Measurements from ENCODE around the gene PPP1R11.

Gene PPP1R11

DNA sequence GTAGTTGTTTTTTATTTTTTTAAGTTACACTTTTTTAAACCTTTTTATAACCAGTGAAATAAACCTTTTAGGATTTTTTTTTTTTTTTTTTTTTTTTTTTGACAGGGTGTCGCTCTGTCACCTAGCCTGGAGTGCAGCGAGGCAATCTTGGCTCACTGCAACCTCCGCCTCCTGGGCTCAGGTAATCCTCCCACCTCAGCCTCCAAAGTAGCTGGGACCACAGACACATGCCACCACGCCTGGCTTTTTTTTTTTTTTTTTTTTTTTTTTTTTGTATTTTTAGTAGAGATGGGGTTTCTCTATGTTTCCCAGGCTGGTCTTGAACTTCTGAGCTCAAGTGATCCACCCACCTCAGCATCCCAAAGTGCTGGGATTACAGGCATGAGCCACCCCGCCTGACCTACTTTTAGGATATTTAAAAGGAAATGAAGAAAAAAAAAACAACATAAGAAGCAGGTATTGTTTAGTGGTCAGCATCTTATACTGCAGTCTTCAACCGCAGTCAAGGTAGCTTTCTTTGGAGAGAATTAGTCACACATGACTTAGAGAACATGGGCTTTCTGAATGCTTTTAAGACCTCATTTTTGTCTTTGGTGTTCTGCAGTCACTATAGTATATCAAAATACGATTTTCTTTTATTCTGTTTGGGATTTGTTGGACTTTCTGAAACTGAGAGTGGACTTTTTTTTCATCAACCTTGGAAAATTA is 4.4 kb upstream of the PPP1R11 start:
- DNase-seq, result no peak

DNA sequence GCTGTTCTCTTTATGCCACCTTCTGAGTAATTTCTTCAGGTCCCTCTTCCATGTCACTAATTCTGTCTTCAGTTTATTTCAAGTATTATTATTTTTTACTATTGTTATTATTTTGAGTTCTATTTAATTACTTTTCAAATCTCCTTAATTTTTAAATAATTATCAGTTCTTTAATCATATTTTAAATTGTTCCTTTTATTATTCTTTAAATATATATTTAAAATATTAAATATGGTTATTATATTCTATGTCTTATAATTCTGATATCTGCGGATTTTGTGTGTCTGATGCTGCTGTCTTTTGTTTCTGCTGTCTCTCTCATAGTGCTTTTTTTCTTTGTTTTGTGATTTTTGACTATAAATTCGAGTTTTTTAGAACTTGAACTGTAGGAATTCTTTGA is 3.7 kb upstream of the PPP1R11 start:
- no peak for DNase-seq

DNA sequence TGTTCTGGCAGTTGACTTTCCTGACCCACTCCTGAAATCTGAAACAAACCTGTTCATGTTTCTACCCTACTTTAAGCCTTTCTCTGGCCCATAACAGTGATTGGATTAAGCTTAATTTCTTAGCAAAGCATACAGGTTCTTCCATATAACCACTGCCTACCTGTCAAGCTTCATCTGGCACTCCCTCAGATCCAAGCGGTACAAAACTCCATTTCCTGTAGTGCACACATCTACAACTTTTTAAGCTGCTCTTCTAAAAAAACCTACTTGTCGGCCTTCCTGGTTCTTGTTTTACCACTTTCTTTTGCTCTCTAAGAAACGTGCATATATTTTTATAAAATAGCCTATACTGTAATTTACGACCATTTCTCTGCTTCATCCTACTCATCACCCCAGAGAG is 916 bp upstream of the PPP1R11 start:
- DNase-seq, result no peak

DNA sequence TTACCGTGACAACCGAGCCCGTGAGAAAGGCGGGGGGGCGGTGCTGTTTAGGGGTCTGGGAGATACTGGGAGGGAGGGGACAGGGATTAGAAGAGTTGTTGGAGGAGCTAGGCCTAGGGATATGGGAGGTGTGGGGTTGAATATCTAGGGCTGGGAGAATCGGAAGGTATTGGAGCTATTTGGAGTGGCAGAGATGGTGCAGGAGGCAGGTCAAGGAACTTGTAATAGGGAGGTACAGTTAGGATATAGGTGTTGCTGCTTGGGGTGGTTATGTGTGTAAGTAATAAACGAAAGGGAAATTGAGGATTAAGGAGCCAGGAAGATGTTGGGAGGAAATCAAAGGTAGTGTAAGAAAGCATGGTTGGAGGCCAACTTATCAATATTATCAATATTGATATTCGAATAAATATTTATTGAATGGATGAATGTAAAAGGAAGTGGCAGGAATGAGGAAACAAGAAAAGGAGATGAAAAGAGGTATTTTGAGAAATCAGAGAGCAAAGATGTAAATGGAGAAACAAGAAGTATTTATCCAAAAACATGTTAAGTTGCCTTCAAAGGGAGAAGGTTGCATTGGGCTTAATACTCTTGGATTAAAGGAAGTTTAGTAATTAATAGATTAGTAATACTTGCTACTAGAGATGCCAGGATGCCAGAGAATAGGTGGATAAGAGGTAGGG is 602 bp downstream of the PPP1R11 start:
- DNase-seq, result no peak

DNA sequence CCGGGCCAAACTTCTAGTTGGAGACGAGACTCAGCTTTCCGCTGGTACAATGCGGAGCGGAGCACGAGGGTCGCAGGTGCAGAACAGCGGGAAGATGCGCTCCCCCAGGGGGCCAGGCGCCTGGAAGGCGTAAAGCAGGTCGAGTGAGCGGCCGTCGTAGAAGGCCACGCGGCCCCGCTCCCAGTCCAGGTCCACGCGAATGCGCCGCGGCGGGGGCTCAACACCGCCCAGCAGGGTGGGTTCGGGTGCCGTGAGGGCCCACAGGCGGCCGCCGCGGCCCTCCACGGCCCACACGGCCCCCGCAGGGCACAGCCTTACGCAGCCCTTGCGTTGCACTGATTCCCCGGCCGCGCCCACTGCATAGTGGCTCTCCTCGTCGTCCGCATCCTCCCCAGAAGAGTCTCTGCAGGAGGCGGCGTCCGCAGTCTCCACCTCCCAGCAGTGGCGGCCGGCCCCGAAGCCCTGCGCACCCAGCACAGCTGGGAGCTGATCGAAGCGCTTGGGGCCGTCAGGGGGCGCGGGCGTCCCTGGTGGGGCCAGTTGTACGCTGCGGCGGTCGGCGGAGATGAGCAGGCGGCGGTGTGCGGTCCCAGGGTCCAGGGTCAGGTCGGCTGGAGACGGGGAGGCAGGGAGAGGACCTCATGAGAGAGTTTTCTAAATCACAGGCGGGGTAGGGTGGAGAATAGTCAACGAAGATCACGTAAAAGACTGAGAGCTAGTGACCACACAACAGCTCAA is 4.3 kb downstream of the PPP1R11 start:
- peak; percentile 18 for DNase-seq

DNA sequence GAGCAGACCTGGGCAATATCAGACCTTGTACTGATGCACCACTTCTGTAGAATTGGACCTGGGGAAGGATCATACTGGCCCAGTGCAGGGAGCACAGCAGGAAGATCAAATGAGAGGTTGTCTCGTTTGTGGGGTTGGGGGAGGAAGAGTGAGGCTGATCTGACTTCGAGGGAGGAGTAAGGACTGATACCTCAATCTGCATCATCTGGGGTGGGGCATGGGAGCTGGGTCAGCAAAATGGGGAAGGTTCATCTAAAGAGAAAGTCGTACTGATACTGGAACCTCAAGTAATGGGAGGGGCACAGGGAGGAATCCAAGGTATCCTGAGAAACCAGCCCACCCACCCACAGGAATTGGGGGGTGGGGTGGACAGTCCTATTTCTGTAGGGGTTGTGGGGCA is 4.9 kb downstream of the PPP1R11 start:
- DNase-seq, result no peak

DNA sequence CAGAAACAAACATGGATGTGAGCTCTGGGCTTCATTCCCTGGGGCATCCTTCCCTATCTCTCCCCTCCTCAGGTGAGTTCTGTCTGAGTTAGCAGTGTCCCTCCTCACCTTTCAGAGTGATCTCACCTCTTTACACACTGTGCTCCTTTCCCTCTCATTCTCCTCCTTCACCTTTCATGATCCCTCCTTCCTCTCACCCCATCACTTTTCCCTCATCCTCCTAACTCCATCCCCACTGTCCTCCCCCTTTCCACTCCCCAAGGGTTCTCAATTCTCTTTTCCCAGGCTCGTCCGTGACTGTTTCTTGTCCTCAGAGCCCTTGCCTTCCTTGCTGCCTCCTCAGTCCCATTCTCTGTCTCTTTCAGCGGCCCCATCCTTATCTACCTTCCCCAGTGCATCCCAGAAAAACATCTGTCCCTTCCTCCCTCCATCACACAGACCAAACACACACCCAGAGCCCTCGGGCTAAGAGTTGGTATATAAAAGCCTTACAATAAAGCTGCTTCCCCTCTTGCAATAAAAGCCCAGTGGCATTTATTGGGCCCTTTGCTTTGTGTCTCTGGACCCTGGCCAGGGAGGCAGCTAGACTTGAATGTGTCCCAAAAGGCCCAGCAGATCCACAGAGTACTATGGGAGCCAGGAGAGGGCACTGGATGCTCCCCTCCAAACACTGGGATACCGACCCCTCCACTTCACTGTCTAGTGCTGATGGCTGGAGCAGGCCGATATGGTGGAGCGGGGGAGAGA is 6.7 kb downstream of the PPP1R11 start:
- no peak for DNase-seq

DNA sequence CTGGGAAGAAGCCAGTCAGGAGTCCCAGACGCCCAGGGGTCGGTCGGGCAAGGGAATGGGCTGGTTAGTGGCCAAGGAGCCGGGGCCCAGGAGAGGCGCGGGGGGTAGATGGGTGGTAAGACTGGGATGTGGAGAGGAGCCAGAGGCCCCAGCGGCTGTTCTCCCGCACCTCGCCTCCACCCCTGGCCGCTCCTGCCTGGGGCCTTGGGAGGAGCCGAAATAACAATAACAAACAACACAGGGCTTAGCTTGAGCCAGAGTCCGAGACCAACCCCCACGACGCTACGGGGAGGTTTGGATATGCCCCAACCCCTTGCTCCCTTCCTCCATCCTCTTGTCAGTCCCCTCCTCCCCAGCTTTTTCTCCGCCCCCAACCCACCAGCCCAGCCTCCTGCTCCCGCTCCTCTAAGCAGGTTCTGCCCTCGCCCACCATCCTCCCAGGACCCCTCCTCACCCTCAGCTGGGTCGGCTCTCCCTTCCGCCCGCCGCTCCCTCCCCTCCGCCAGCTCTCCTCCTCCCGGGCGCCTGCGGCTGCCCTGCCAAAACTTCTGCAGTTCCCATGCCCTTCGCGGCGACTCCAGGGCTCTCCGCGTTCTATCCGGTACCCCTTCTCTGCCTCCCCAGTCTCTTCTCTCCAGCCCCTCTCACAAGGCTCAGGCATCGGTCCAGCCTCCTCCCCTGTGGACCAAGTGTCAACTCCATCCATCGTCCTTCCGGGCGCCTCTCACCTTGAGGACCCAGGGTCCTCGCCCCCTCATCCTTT is 7.5 kb downstream of the PPP1R11 start:
- DNase-seq, result peak; percentile 14

DNA sequence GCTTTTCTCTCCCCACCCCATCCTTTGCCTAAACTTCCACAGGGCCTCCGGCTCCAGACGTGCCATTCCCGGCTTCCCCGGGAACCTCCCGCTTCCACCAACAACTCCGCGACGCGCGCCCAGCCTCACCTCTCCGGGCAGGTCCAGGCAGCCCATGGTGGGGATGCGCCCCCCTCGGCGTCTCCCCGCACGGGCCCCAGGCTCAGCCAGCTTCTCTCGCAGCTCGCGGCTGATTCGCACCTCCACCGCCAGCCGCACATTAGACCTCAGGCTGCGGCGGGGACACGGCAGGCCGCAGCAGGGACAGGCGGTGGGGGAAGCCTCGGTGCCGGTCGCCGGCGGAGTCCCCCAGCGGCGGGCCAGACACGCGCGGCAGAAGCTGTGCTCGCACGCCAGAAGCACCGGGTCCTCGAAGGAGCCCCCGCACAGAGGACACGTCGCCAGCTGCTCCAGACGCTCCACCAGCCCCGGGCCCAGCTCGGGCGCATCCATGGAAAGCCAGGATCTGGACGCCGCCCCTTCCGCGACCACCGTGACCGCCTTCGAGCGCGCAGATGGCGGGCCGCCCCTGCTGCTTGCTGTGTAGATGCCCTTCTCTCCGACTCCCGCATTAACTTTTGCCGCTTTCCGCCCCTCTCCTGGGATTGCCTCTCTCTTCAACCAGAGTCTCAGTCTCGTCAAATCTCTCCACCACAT is 8.2 kb downstream of the PPP1R11 start, which contains the start of gene RNF39:
Gene RNF39, minus strand, starts transcription at position 676 of the 696 bp plus-strand sequence. Its CDS starts 184 bp downstream, at position 492.
- peak; percentile 25 for DNase-seq

DNA sequence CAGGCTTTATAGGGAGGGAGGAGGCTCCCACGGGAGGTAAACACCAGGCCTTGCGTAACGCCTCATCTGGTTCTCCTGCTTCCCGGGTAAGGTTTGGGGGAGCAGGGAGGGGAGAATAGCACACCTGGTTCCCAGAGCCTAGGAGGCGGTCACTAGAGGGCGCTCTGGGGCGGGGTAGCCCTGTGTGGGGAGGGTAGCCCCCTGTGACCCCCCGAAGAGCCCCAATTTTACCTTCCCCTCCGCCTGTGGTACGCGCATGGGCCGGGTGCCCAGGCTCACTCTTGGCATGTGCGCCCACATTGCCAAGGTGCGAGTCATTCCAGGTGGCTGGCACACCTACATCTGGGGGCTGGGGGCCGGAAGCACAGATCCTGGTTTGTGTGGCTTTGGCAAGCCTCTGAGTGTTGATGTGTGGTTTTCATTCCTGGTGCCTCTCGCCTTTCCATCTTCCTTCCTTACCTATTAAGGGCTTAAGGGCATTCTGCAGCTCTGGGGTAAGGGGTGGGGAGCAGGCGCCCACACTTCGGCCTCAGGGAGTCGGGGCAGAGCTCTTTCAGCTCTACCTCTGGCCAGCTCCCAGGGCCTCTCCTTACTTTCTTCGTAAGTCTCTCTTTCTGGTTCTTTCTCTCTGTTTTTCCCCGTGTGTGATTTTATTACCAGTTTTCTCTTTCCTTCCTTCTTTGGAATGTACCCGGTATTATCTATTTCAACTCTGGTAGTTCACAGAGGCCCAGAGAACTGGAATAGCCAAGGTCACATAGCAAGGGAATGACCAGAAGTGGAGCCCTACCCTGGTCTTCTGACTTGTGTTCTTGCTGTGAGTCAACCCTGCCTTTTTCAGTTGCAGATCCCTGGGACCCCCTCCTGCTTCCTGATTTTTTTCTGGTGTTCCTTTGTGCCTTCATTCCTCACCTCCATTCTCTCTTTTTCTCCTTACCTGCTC is 9.1 kb downstream of the PPP1R11 start:
- peak; percentile 31 for DNase-seq

DNA sequence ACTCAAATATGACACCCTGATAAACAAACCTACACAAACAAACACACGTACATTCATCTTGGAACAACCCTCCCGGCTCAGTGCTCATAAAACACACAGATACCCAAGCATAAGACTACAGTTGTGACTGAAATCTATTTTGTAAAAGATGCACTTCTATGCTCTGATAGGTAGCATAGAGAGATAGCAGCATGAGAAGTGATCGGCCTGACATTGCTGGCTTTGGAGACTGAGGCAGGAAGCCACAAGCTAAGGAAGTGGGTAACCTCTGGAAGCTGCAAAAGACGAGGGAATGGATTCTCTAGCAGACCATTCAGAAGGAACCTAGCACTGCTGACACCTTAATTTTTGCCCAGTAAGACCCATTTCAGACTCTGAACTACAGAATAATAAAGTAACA is 10.2 kb downstream of the PPP1R11 start:
- no peak for DNase-seq

DNA sequence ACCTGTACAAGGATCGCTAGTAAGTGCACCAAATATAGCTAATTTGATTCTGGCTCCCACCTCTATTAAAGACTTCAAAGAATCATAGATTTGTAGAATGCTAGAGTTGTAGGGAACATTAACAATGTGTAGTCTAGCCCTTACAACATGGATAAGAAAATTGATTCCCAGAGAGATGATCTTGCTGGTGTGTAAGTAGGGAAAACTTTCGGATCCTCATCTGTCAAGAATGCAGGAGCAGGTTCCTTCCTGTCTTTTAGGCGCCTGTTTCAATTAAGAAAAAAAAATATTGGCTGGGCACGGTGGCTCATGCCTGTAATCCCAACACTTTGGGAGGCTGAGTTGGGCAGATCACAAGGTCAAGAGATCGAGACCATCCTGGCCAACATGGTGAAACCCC is 20.9 kb downstream of the PPP1R11 start:
- DNase-seq, result no peak

DNA sequence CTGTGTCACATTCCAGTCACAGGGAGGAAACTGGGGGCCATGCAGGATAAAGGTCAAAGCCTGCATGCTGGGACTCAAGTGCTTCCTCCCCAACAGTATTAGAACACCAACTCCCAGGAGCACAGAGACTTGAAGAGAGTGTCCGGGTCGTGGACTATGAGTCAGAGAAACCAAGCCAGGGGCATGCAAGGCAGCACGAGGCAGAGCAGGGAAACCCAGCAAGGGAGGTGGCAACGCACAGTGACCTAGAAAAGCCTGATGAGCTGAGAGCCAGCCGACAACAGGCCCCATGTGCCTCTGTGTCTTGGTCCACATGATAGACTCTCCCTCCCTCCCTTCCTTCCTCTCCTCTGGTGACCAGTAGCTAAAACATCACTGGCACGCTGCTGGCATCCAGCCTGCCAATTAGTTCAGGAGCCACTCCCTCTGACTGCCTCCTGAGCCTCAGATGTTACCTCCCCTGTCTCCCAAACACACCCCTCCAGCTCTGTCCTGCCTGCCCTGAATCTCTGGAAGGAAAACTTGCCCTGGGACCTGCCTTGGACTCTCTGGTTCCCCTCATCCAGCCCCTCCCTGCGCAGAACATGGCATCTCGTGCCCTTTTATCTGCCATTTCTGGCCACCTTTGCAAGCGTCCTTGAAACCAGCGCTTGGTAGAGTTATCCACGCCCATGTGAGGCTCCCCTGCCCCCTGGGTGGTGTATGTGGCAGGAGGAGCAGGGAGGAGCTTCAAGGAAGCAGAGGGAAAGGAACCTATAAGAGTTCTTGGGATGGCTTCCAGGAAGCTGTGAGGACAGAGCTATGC is 24.8 kb downstream of the PPP1R11 start:
- DNase-seq, result no peak

DNA sequence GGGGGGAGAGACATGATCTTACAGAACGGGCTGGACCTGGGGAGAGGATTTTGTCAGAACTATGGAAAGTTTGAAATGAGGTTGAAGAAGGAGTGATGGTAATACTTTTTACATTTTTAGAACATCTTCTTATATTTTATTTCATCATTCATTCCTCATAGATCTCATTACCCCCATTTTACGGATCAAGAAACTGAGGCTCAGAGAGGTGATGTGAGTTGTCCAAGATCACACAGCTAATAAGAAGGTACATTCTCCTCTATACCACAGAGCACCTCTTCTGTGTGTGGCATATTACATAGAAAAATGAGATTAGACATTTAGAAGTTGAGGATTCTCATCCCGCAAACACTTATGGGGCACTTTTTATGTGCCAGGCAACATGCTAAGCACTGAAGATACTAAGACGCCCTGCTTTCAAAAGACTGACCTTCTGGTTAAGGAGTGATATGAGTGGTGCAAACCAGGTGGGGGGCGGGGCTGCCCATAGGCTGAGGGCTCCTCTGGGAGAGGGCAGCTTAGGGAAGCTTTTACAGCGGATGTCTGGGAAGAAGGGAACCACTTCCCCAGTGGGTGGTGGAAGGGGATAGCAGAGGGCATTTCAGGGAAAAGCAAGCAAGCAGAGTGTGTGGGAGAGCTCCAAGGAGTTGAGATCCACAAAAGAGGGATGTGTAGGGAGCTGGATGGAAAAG is 26.0 kb downstream of the PPP1R11 start:
- no peak for DNase-seq

DNA sequence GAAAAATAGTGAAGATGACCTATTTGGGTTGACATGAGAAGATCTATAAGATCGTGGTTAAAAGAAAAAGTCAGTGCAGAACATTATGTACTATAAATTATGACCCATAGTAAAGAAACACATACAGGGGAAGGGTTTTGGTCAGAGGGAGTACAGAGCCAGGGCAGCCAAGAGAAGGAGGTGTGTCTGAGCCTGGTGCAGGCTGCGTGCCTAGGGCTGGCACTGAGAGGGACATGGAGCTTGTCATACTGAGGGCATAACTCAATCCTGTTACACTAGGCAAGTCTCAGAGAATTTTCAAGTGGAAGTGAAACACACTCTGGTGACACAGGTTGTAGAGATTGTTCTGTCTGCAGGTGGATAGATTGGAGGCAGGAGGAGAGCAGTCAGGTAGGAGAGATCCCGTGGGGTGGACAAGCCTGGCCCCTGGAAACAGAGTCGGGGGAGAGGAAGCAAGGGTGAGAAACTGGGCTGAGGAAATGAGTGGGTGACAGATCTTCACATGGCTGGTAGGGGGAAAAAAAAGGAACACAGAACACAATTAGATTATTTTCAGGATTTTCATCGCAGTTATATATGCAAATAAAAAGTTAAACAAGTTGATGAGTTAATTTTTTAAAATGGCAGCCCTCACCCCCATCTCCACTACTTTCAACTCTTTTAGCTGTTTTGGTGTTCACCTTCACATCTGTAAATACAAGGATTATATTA is 27.1 kb downstream of the PPP1R11 start:
- DNase-seq, result no peak

DNA sequence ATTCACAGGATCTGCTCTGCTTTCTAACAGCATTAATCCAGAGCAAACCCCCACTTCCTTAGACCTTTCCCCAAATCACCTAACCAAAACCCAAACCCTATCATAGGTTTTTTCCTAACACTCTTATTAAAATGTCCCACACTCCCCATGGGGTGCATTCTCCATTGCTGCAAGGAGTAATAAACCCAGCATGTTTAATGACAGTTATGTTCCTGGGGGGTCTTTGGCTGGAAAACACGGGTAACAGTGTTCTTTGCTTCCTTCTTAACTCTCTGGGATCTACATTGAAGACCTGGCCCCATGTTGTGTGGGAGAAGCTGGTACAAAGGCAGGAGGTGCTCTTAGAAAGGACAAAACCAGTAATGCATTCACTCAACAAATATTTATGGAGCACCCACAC is 29.8 kb downstream of the PPP1R11 start:
- no peak for DNase-seq

DNA sequence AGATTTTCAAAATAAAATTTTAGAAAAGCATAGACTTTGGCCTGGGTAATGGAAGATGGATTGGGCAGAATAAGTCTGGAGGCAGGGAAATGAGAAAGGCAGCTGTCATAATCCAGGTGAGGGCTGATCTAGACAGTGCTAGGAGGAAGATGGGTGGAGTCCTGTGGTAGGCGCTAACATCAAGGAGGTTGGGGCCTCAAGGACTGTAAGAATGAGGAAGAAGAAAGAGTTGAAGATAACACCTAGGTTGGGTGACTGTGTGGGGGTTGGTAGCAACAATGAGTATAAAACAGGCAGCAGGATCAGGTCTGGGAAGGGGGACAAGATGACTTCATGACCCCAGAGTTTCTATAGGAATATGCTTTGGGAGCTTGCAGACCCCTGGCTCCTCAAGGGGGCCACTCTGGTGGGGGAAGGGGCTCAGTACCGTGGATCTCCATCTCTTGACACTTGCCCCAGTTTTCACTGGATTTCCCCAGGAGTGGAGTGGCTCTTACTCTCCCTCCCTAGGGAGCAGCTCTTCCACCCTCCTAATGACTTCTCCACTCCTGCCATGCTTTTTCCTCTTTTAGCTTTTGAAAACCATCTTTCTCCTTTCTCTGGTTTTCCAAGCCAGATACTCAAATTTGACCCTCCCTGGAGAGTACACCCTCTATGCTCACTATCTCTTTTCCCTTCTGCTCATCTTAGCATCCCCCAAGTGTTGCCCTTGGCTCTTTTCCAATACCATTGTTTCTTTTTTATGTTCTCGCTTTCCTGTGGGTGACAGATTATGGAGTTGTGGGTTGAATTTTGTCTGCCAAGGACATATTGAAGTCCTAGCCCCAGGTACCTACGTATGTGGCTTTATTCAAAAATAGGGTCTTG is 31.1 kb downstream of the PPP1R11 start:
- DNase-seq, result no peak

Data from stimulated activated CD4-positive, alpha-beta T cell treated with anti-CD3 and anti-CD28 coated beads, Interleukin-15, amount 100 ng/mL, for 24 hours (primary cell).